T-helper 2 cell treated with Interferon-gamma antibody and Interleukin-4, amounts not matched to agents 5 μg/mL and 100 μg/mL, for 36 hours (primary cell): Measurements from ENCODE around the gene HLA-DRB1.
"Not testable (repeated sequence)": the region's sequence is repeated elsewhere in the genome, so short reads cannot be mapped to it uniquely, and the experiment has no call there.

ENCODE experiments used
- DNase-seq: peaks from one replicate; pipeline ENCODE4 v3.0.0; 2021; ENCODE audit warnings: low spot score
- H3K27ac Mint-ChIP-seq: one replicate; pipeline ENCODE4 v1.8.0; 2021; ENCODE audit warnings: mild to moderate bottlenecking, mixed read lengths
- H3K27me3 Mint-ChIP-seq: one replicate; pipeline ENCODE4 v1.8.0; 2021; ENCODE audit warnings: low read depth, mixed read lengths
- H3K36me3 Mint-ChIP-seq: one replicate; pipeline ENCODE4 v1.8.0; 2021; ENCODE audit warnings: low read depth, mixed read lengths
- H3K4me1 Mint-ChIP-seq: one replicate; pipeline ENCODE4 v1.8.0; 2021; ENCODE audit warnings: low read depth, mixed read lengths
- H3K4me3 Mint-ChIP-seq: one replicate; pipeline ENCODE4 v1.8.0; 2022; ENCODE audit warnings: mild to moderate bottlenecking, moderate library complexity, mixed read lengths
- H3K9me3 Mint-ChIP-seq: one replicate; pipeline ENCODE4 v1.8.0; 2021; ENCODE audit warnings: mixed read lengths

Gene HLA-DRB1

GRCh38 chr6:32602383-32602782, 12.7 kb upstream of the HLA-DRB1 start:
- peaks cover 5% of the 10 kb centered on the region for H3K27me3 Mint-ChIP-seq
- no peak overlapping the region for H3K4me3 Mint-ChIP-seq
- H3K4me1 Mint-ChIP-seq = peaks cover 20% of the 10 kb centered on the region
- peaks cover 14% of the 10 kb centered on the region for H3K9me3 Mint-ChIP-seq
- H3K36me3 Mint-ChIP-seq = peaks cover 8% of the 10 kb centered on the region
- peak overlapping the region; percentile 7 for H3K27ac Mint-ChIP-seq
- DNase-seq = no peak

- Mint-ChIP-seq H3K4me1 (peaks cover 7% of the 10 kb centered on the region), H3K27me3 (peaks cover 15% of the 10 kb centered on the region), H3K27ac (no peak overlapping the region), H3K36me3 (peaks cover 7% of the 10 kb centered on the region), H3K9me3 (peaks cover 14% of the 10 kb centered on the region), H3K4me3 (no peak overlapping the region)
- no peak for DNase-seq
Observed at GRCh38 chr6:32597024-32597423, 7.4 kb upstream of the HLA-DRB1 start.

- Mint-ChIP-seq H3K4me1 (peaks cover 24% of the 10 kb centered on the region), H3K27me3 (peaks cover 27% of the 10 kb centered on the region)
- H3K4me3 Mint-ChIP-seq, H3K27ac Mint-ChIP-seq, H3K9me3 Mint-ChIP-seq, DNase-seq, H3K36me3 Mint-ChIP-seq: not testable (repeated sequence)
Observed at GRCh38 chr6:32590713-32591112, 1.1 kb upstream of the HLA-DRB1 start.

- Mint-ChIP-seq H3K27ac (no peak overlapping the region), H3K4me1 (peaks cover 31% of the 10 kb centered on the region), H3K4me3 (peak overlapping the region; percentile 64), H3K9me3 (no peaks in the 10 kb centered on the region), H3K27me3 (peaks cover 27% of the 10 kb centered on the region), H3K36me3 (peaks cover 4% of the 10 kb centered on the region)
- no peak for DNase-seq
Observed at GRCh38 chr6:32588156-32588555, 1.5 kb downstream of the HLA-DRB1 start.

GRCh38 chr6:32583527-32583898, 6.1 kb downstream of the HLA-DRB1 start:
- peaks cover 25% of the 10 kb centered on the region for H3K36me3 Mint-ChIP-seq
- H3K27me3 Mint-ChIP-seq = peaks cover 12% of the 10 kb centered on the region
- peak overlapping the region; percentile 88 for H3K4me3 Mint-ChIP-seq
- no peak for DNase-seq
- H3K4me1 Mint-ChIP-seq = peaks cover 30% of the 10 kb centered on the region
- H3K9me3 Mint-ChIP-seq = no peaks in the 10 kb centered on the region
- H3K27ac Mint-ChIP-seq = peak overlapping the region; percentile 74

GRCh38 chr6:32581315-32582095, 8.1 kb downstream of the HLA-DRB1 start:
- no peaks in the 10 kb centered on the region for H3K9me3 Mint-ChIP-seq
- peaks cover 27% of the 10 kb centered on the region for H3K36me3 Mint-ChIP-seq
- peaks cover 20% of the 10 kb centered on the region for H3K4me1 Mint-ChIP-seq
- no peak overlapping the region for H3K27ac Mint-ChIP-seq
- peaks cover 9% of the 10 kb centered on the region for H3K27me3 Mint-ChIP-seq
- H3K4me3 Mint-ChIP-seq = no peak overlapping the region
- DNase-seq = no peak

- no peak for DNase-seq
- H3K27me3 Mint-ChIP-seq = peaks cover 7% of the 10 kb centered on the region
- no peak overlapping the region for H3K4me3 Mint-ChIP-seq
- peaks cover 15% of the 10 kb centered on the region for H3K4me1 Mint-ChIP-seq
- H3K27ac Mint-ChIP-seq = no peak overlapping the region
- H3K9me3 Mint-ChIP-seq = no peaks in the 10 kb centered on the region
- peaks cover 27% of the 10 kb centered on the region for H3K36me3 Mint-ChIP-seq
Observed at GRCh38 chr6:32580593-32580992, 9.1 kb downstream of the HLA-DRB1 start.

GRCh38 chr6:32578962-32579361, 10.7 kb downstream of the HLA-DRB1 start:
- Mint-ChIP-seq H3K4me1 (peaks cover 13% of the 10 kb centered on the region), H3K9me3 (no peaks in the 10 kb centered on the region), H3K27me3 (peaks cover 14% of the 10 kb centered on the region), H3K36me3 (peaks cover 27% of the 10 kb centered on the region), H3K27ac (no peak overlapping the region), H3K4me3 (peak overlapping the region; percentile 48)
- DNase-seq = no peak

GRCh38 chr6:32577493-32577892, 12.2 kb downstream of the HLA-DRB1 start:
- H3K4me3 Mint-ChIP-seq, H3K9me3 Mint-ChIP-seq, H3K27ac Mint-ChIP-seq, DNase-seq, H3K4me1 Mint-ChIP-seq: not testable (repeated sequence)
- Mint-ChIP-seq H3K36me3 (peaks cover 23% of the 10 kb centered on the region), H3K27me3 (peaks cover 18% of the 10 kb centered on the region)

GRCh38 chr6:32576250-32576649, 13.4 kb downstream of the HLA-DRB1 start:
- H3K4me1 Mint-ChIP-seq = peaks cover 7% of the 10 kb centered on the region
- H3K36me3 Mint-ChIP-seq = peaks cover 23% of the 10 kb centered on the region
- no peak overlapping the region for H3K4me3 Mint-ChIP-seq
- H3K27me3 Mint-ChIP-seq = peaks cover 18% of the 10 kb centered on the region
- no peaks in the 10 kb centered on the region for H3K9me3 Mint-ChIP-seq
- no peak overlapping the region for H3K27ac Mint-ChIP-seq
- no peak for DNase-seq

GRCh38 chr6:32570363-32570905, 19.2 kb downstream of the HLA-DRB1 start:
- H3K4me3 Mint-ChIP-seq = no peak overlapping the region
- H3K27me3 Mint-ChIP-seq = peaks cover 32% of the 10 kb centered on the region
- no peaks in the 10 kb centered on the region for H3K36me3 Mint-ChIP-seq
- H3K27ac Mint-ChIP-seq = no peak overlapping the region
- peaks cover 9% of the 10 kb centered on the region for H3K4me1 Mint-ChIP-seq
- no peaks in the 10 kb centered on the region for H3K9me3 Mint-ChIP-seq
- no peak for DNase-seq

GRCh38 chr6:32568561-32568960, 21.1 kb downstream of the HLA-DRB1 start:
- Mint-ChIP-seq H3K36me3 (no peaks in the 10 kb centered on the region), H3K4me3 (peak overlapping the region; percentile 30), H3K9me3 (no peaks in the 10 kb centered on the region), H3K4me1 (peaks cover 9% of the 10 kb centered on the region), H3K27me3 (peaks cover 23% of the 10 kb centered on the region), H3K27ac (no peak overlapping the region)
- no peak for DNase-seq

GRCh38 chr6:32566957-32567356, 22.7 kb downstream of the HLA-DRB1 start:
- Mint-ChIP-seq H3K27me3 (peaks cover 30% of the 10 kb centered on the region), H3K36me3 (no peaks in the 10 kb centered on the region)

GRCh38 chr6:32565511-32565910, 24.1 kb downstream of the HLA-DRB1 start:
- Mint-ChIP-seq H3K27me3 (peaks cover 27% of the 10 kb centered on the region), H3K27ac (no peak overlapping the region), H3K4me1 (peaks cover 9% of the 10 kb centered on the region), H3K36me3 (no peaks in the 10 kb centered on the region), H3K4me3 (no peak overlapping the region), H3K9me3 (no peaks in the 10 kb centered on the region)
- no peak for DNase-seq

More at GRCh38 chr6:32566957-32567356, 22.7 kb downstream of the HLA-DRB1 start:
- no peaks in the 10 kb centered on the region for H3K9me3 Mint-ChIP-seq
- H3K27ac Mint-ChIP-seq = no peak overlapping the region
- peaks cover 9% of the 10 kb centered on the region for H3K4me1 Mint-ChIP-seq
- no peak for DNase-seq
- no peak overlapping the region for H3K4me3 Mint-ChIP-seq
